ENCODE results near the gene GDPGP1. TPM values are rescaled to one million over a fixed set of nuclear protein-coding genes. Genes with fewer than 3 reads are reported as not detected.
A peak's percentile ranks its signal among the peaks of the same experiment; 100 is the strongest.
"Not testable (repeated sequence)": the region's sequence is repeated elsewhere in the genome, so short reads cannot be mapped to it uniquely, and the experiment has no call there.

The GDPGP1 gene
- total RNA-seq, 1 donor from 2014 or later: 5.6 TPM

- no peak for DNase-seq (ENCODE audit: low spot score)
- ATAC-seq: no peak
These were observed 25.5 kb downstream of the GDPGP1 start for GRCh38 chr15:90259524-90259923.

- ATAC-seq; DNase-seq (ENCODE audit: low spot score): not testable (repeated sequence)
These were observed 26.7 kb downstream of the GDPGP1 start for GRCh38 chr15:90260731-90261130.

GRCh38 chr15:90261811-90262210, 27.8 kb downstream of the GDPGP1 start:
- ATAC-seq (no peak), DNase-seq (ENCODE audit: low spot score) (no peak)

- no peak for DNase-seq (ENCODE audit: low spot score)
- no peak for ATAC-seq
These were observed 28.4 kb downstream of the GDPGP1 start for GRCh38 chr15:90262426-90262825.

GRCh38 chr15:90264671-90265070, 30.7 kb downstream of the GDPGP1 start:
- peak; percentile 57 for ATAC-seq
- peak; percentile 55 for DNase-seq (ENCODE audit: low spot score)

- ATAC-seq (peak; percentile 94), DNase-seq (ENCODE audit: low spot score) (peak; percentile 94)
These were observed 31.5 kb downstream of the GDPGP1 start, which contains the start of gene NGRN for GRCh38 chr15:90265271-90266060. TSS of gene NGRN (plus strand) at chr15:90265672. CDS start at chr15:90265713, 41 bp downstream.

- peak; percentile 40 for ATAC-seq
These were observed 32.0 kb downstream of the GDPGP1 start for GRCh38 chr15:90266061-90266431.

GRCh38 chr15:90266485-90266884, 32.5 kb downstream of the GDPGP1 start:
- DNase-seq (ENCODE audit: low spot score): no peak
- ATAC-seq: no peak

More at GRCh38 chr15:90266061-90266431, 32.0 kb downstream of the GDPGP1 start:
- peak; percentile 48 for DNase-seq (ENCODE audit: low spot score)

GRCh38 chr15:90268415-90268814, 34.4 kb downstream of the GDPGP1 start:
- DNase-seq (ENCODE audit: low spot score): no peak
- no peak for ATAC-seq

GRCh38 chr15:90270502-90271150, 36.6 kb downstream of the GDPGP1 start:
- DNase-seq (ENCODE audit: low spot score) (no peak), ATAC-seq (no peak)

- no peak for DNase-seq (ENCODE audit: low spot score)
- no peak for ATAC-seq
These were observed 37.6 kb downstream of the GDPGP1 start for GRCh38 chr15:90271459-90272166.

- not testable (repeated sequence) for DNase-seq (ENCODE audit: low spot score); ATAC-seq
These were observed 44.5 kb downstream of the GDPGP1 start for GRCh38 chr15:90278467-90278866.

GRCh38 chr15:90280743-90281142, 46.7 kb downstream of the GDPGP1 start:
- not testable (repeated sequence) for DNase-seq (ENCODE audit: low spot score); ATAC-seq

- not testable (repeated sequence) for ATAC-seq; DNase-seq (ENCODE audit: low spot score)
These were observed 47.6 kb downstream of the GDPGP1 start for GRCh38 chr15:90281637-90282036.

GRCh38 chr15:90286678-90287077, 52.7 kb downstream of the GDPGP1 start:
- ATAC-seq: peak; percentile 53

GRCh38 chr15:90287101-90287500, 53.1 kb downstream of the GDPGP1 start:
- DNase-seq (ENCODE audit: low spot score) (no peak), ATAC-seq (no peak)

More at GRCh38 chr15:90286678-90287077, 52.7 kb downstream of the GDPGP1 start:
- DNase-seq (ENCODE audit: low spot score): no peak

- DNase-seq (ENCODE audit: low spot score) (no peak), ATAC-seq (no peak)
These were observed 53.9 kb downstream of the GDPGP1 start for GRCh38 chr15:90287946-90288345.

- no peak for DNase-seq (ENCODE audit: low spot score)
- ATAC-seq: no peak
These were observed 57.8 kb downstream of the GDPGP1 start for GRCh38 chr15:90291679-90292356.

- DNase-seq (ENCODE audit: low spot score): peak; percentile 91
- ATAC-seq: peak; percentile 99
These were observed 59.2 kb downstream of the GDPGP1 start for GRCh38 chr15:90293040-90293810.

GRCh38 chr15:90294159-90294558, 60.1 kb downstream of the GDPGP1 start:
- no peak for DNase-seq (ENCODE audit: low spot score)
- no peak for ATAC-seq

Data from left lobe of liver (tissue), 2 donors.